AG09309 (cell line): ENCODE data around the gene GPR137B.

Experiments used
- DNase-seq: peaks from one replicate; pipeline ENCODE4 v3.0.0-alpha.2; 2010; ENCODE audit warnings: low read depth
- H3K4me3 ChIP-seq: 2 replicates; pipeline ENCODE4 v1.5.1; 2011; ENCODE audit warnings: mild to moderate bottlenecking, low read depth, low read length, moderate library complexity; ENCODE audit not compliant: control insufficient read depth
- CTCF ChIP-seq: IDR thresholded peaks from 2 replicates; pipeline ENCODE4 v1.5.1; 2011; ENCODE audit warnings: mild to moderate bottlenecking, low read depth, low read length, inconsistent platforms; ENCODE audit not compliant: insufficient read depth, control insufficient read depth; ENCODE audit errors: missing control alignments

GPR137B gene

GRCh38 chr1:236228411-236228810 is 86.1 kb downstream of the GPR137B start:
- DNase-seq = no peak
- no peak for TF ChIP-seq CTCF
- no peak overlapping the region for H3K4me3 ChIP-seq

DNA sequence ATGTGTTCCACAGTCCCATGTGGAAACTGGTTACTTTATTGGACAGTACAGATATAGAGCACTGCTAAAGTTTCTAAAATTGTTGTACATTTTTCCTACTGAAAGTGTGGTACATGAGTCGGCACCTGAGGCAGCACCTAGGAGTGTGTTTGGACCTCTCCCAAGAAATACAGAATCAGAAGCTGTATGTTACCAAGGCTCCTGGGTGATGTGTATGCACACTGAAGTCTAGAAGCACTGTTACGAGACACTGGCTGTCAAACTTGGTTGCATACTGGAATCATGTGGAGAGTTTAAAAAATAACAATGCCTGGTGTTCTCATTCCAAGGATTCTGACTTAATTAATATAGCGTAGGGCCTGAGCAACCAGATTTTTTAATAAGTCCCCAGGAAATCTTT is 92.8 kb downstream of the GPR137B start:
- H3K4me3 ChIP-seq = no peak overlapping the region
- no peak for DNase-seq
- TF ChIP-seq CTCF = no peak

DNA sequence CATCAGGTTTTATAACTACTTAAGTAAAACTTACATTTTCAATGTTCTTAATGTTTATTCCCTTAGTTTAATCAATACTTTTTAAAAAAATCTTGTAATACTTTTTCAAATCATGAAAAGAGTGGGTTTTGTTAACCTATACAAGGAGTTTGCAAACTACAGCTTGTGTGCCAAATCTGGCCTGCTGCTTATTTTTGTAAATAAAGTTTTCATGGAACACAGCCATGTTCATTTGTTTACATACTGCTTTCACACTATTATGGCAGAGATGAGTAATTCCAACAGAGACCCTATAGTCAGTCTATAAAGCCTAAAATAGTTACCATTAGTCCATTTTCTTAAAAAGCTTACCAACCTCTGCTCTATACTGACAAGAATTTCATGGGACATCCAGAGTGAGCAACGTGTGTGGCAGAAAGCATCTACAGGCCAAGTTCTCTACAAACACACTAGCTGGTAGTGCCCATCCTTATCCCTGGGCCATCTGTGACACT is 96.8 kb downstream of the GPR137B start:
- DNase-seq = no peak
- no peak overlapping the region for H3K4me3 ChIP-seq
- no peak for TF ChIP-seq CTCF

GRCh38 chr1:236240675-236241074 is 98.3 kb downstream of the GPR137B start:
- H3K4me3 ChIP-seq = no peak overlapping the region
- no peak for DNase-seq
- TF ChIP-seq CTCF = no peak

GRCh38 chr1:236242568-236242967 is 100.2 kb downstream of the GPR137B start:
- no peak for DNase-seq
- TF ChIP-seq CTCF = no peak
- no peak overlapping the region for H3K4me3 ChIP-seq

- DNase-seq = no peak
- no peak for TF ChIP-seq CTCF
- H3K4me3 ChIP-seq = no peak overlapping the region
Observed at GRCh38 chr1:236247286-236247685, 104.9 kb downstream of the GPR137B start.

- TF ChIP-seq CTCF = no peak
- no peak overlapping the region for H3K4me3 ChIP-seq
- DNase-seq = no peak
Observed at GRCh38 chr1:236251587-236251986, 109.2 kb downstream of the GPR137B start.
